ENCODE data around the gene KRT3. TPM values are rescaled to one million over a fixed set of nuclear protein-coding genes. Genes with fewer than 3 reads are reported as not detected.
"Not testable (repeated sequence)": the region's sequence is repeated elsewhere in the genome, so short reads cannot be mapped to it uniquely, and the experiment has no call there.

KRT3 gene
- total RNA-seq, 1 donor from 2014 or later = not detected

- no peak for DNase-seq (ENCODE audit: low spot score)
Measured at GRCh38 chr12:52798003-52798670, 2.2 kb upstream of the KRT3 start.

- DNase-seq (ENCODE audit: low spot score) = no peak
Measured at GRCh38 chr12:52797529-52797894, 1.6 kb upstream of the KRT3 start.

- DNase-seq (ENCODE audit: low spot score) = no peak
Measured at GRCh38 chr12:52796839-52797528, 1.1 kb upstream of the KRT3 start.

GRCh38 chr12:52796429-52796794, 495 bp upstream of the KRT3 start:
- no peak for DNase-seq (ENCODE audit: low spot score)

- DNase-seq (ENCODE audit: low spot score) = not testable (repeated sequence)
Measured at GRCh38 chr12:52795332-52795674, 614 bp downstream of the KRT3 start.

- DNase-seq (ENCODE audit: low spot score) = no peak
Measured at GRCh38 chr12:52794479-52795331, 1.2 kb downstream of the KRT3 start.

GRCh38 chr12:52792185-52793029, 3.5 kb downstream of the KRT3 start:
- DNase-seq (ENCODE audit: low spot score) = no peak

- DNase-seq (ENCODE audit: low spot score) = no peak
Measured at GRCh38 chr12:52791271-52792184, 4.4 kb downstream of the KRT3 start.

GRCh38 chr12:52790427-52791270, 5.3 kb downstream of the KRT3 start:
- no peak for DNase-seq (ENCODE audit: low spot score)

- DNase-seq (ENCODE audit: low spot score) = peak; percentile 25
Measured at GRCh38 chr12:52789637-52790426, 6.1 kb downstream of the KRT3 start.

GRCh38 chr12:52788876-52789636, 6.9 kb downstream of the KRT3 start:
- no peak for DNase-seq (ENCODE audit: low spot score)

GRCh38 chr12:52788192-52788875, 7.6 kb downstream of the KRT3 start:
- no peak for DNase-seq (ENCODE audit: low spot score)

GRCh38 chr12:52787324-52788191, 8.4 kb downstream of the KRT3 start:
- no peak for DNase-seq (ENCODE audit: low spot score)

- no peak for DNase-seq (ENCODE audit: low spot score)
Measured at GRCh38 chr12:52784909-52785308, 11.0 kb downstream of the KRT3 start.

- no peak for DNase-seq (ENCODE audit: low spot score)
Measured at GRCh38 chr12:52783563-52784316, 12.2 kb downstream of the KRT3 start.

- DNase-seq (ENCODE audit: low spot score) = no peak
Measured at GRCh38 chr12:52782502-52782901, 13.4 kb downstream of the KRT3 start.
